Panc1 (cell line): ENCODE data around the gene SCN7A.

Experiments used
- CTCF ChIP-seq: fragments of 450-650 bp; IDR thresholded peaks from 2 replicates; pipeline ENCODE4 v1.5.1; 2017; ENCODE audit warnings: mild to moderate bottlenecking
- TCF7L2 ChIP-seq: IDR thresholded peaks from 2 replicates; pipeline ENCODE4 v1.6.1; 2011; ENCODE audit warnings: mild to moderate bottlenecking, low read depth, low read length, inconsistent platforms

GRCh38 chr2:166382448-166382847 lies 111.6 kb downstream of the SCN7A start:
- TF ChIP-seq CTCF (no peak), TCF7L2 (no peak)
